Measurements from ENCODE around the gene HERC4. TPM values are rescaled to one million over a fixed set of nuclear protein-coding genes. Genes with fewer than 3 reads are reported as not detected.

Gene HERC4, protein sequence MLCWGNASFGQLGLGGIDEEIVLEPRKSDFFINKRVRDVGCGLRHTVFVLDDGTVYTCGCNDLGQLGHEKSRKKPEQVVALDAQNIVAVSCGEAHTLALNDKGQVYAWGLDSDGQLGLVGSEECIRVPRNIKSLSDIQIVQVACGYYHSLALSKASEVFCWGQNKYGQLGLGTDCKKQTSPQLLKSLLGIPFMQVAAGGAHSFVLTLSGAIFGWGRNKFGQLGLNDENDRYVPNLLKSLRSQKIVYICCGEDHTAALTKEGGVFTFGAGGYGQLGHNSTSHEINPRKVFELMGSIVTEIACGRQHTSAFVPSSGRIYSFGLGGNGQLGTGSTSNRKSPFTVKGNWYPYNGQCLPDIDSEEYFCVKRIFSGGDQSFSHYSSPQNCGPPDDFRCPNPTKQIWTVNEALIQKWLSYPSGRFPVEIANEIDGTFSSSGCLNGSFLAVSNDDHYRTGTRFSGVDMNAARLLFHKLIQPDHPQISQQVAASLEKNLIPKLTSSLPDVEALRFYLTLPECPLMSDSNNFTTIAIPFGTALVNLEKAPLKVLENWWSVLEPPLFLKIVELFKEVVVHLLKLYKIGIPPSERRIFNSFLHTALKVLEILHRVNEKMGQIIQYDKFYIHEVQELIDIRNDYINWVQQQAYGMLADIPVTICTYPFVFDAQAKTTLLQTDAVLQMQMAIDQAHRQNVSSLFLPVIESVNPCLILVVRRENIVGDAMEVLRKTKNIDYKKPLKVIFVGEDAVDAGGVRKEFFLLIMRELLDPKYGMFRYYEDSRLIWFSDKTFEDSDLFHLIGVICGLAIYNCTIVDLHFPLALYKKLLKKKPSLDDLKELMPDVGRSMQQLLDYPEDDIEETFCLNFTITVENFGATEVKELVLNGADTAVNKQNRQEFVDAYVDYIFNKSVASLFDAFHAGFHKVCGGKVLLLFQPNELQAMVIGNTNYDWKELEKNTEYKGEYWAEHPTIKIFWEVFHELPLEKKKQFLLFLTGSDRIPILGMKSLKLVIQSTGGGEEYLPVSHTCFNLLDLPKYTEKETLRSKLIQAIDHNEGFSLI
- 106 and 120 TPM in 2 replicates for total RNA-seq

DNA sequence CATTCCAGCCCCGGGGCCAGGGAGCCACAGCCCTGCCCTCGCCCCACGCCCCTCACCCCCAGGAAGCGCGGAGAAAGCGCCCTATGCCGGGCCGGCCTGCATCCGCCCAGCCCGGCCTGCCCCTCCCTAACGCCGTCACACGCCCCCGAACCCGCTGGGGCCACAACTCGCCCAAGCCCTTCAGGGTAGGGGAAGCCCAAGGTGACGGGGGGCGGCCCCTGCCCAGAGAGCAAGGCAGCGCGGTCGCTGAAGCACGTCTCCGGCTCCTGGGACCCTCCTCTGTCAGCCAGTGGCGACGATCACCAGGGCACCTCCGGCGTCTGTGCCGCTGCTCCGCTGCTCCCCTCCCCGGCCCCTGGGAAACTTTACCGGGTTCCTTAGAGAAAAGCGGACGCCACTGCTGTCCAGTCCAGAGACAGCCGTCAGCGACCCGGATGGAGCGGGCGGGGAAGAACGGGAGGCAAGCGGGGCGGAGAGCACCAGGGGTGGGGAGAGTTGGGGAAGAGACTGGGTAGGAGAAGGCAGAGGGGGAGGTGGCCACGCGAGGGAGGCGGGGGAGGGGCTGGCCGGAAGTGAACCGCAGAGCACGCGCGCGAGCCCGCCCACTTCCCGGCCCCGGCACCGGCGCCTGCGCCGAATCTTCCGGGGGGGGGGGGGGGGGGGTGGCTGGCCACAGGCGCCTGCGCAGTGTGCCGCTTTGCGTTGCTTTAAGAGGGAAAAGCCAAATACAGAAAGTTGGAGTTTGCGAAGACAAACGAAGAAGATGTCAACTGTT is at the start of gene HERC4:
TSS of gene HERC4 (minus strand) at position 509 of the 775 bp plus-strand sequence. CDS start 2,175 bp downstream, outside the sequence.

DNA sequence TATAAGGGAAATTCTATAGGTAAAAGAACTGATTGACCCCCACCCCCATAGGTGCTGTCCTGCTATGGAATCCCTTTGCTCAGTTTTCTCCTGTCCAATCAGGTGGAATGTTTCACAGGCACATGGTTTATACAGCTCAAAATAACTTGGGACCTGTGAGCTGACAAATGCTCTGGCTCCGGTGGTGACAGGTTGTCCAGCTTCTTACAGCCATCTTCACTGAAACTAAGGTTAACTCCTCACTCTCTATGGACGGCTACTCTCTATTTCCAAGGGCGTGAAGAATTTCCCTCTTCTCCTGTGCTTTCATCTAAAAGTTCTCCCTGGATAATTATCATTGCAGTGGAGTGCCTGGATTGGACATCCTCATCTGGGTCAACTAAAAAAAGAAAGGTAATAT is 34.2 kb upstream of the HERC4 start, which contains the start of gene MYPN:
TSS of gene MYPN (plus strand) at position 158 of the 400 bp plus-strand sequence. CDS start 11,951 bp downstream, outside the sequence.

DNA sequence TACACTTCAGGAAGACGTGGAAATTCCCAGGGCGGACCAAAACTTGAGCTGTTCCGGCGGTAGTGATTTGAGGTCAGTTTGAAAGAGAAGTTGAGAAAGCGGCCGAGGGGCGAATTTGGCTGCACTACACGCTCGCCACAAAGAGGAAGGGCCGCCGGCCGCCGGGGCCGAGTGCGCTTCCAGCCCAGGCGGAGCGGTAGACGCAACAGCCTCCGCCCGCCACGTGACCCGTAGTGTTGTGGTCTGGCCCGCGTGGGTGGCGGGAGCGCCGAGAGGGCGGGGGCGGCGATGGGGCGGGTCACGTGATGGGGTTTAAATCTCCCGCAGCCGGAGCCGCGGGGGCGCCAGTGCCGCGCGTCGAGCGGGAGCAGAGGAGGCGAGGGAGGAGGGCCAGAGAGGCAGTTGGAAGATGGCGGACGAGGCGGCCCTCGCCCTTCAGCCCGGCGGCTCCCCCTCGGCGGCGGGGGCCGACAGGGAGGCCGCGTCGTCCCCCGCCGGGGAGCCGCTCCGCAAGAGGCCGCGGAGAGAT is 190.7 kb downstream of the HERC4 start, which contains the start of gene SIRT1:
TSS of gene SIRT1 (plus strand) at position 344 of the 529 bp plus-strand sequence. CDS start at position 410, 66 bp downstream.

Small RNA genes within 50 kb of the gene (small RNA-seq; reads per million reads assigned to genes)
- gene RN7SL220P = not detected

Other genes starting within 250 kb of the HERC4 start
- 0.32 and 1.1 TPM in 2 replicates for gene DNAJC12, start 237.1 kb downstream of the HERC4 start, total RNA-seq
- gene SIRT1, start 190.6 kb downstream of the HERC4 start, total RNA-seq = 16.1 and 18.7 TPM in 2 replicates
- gene MYPN, start 34.2 kb upstream of the HERC4 start, total RNA-seq = 0.81 and 1.1 TPM in 2 replicates
- gene ATOH7, start 156.8 kb upstream of the HERC4 start, total RNA-seq = not detected in 2 replicates

Measured in hair follicle dermal papilla cell (primary cell).